ENCODE results near the gene ZBTB5. TPM values are rescaled to one million over a fixed set of nuclear protein-coding genes. Genes with fewer than 3 reads are reported as not detected.

The ZBTB5 gene
- polyA plus RNA-seq, 2 of the 4 experiments (the other 2 are of a cell fraction), result 12.4 to 18.1 TPM

GRCh38 chr9:37390759-37391158, 74.5 kb downstream of the ZBTB5 start:
- ChIA-PET CTCF (interaction anchor here (0.6 to 3.1 kb wide), 4 partner anchors 18 to 433 kb away, joined by 3 to 8 read pairs (median 4); no protein-coding TSS in a partner anchor), POLR2A (no interaction called here)
- DNase-seq (ENCODE audit: low read depth in 1 of 2, low spot score in 1 of 2) (peak in 1 of 2 experiments; percentile 44), FAIRE-seq (no peak), ATAC-seq (peak in 1 of 2 experiments; percentile 46; a peak in 3 of 6 replicates)
- H3K4me1 ChIP-seq, result no peaks in the 10 kb centered on the region
- H3K4me3 ChIP-seq, result no peak overlapping the region
- H3K27ac ChIP-seq, result no peak overlapping the region
- peak in 1 of 2 experiments; percentile 32; a peak in 2 of 5 replicates for TF ChIP-seq RAD21 (conservative IDR thresholded peaks at IDR 0.05 in 1 of 2, IDR thresholded peaks at IDR 0.05 in 1 of 2)
- no peak for TF ChIP-seq NR3C1 (IDR thresholded peaks at IDR 0.05)
- TF ChIP-seq, protein P1, sequence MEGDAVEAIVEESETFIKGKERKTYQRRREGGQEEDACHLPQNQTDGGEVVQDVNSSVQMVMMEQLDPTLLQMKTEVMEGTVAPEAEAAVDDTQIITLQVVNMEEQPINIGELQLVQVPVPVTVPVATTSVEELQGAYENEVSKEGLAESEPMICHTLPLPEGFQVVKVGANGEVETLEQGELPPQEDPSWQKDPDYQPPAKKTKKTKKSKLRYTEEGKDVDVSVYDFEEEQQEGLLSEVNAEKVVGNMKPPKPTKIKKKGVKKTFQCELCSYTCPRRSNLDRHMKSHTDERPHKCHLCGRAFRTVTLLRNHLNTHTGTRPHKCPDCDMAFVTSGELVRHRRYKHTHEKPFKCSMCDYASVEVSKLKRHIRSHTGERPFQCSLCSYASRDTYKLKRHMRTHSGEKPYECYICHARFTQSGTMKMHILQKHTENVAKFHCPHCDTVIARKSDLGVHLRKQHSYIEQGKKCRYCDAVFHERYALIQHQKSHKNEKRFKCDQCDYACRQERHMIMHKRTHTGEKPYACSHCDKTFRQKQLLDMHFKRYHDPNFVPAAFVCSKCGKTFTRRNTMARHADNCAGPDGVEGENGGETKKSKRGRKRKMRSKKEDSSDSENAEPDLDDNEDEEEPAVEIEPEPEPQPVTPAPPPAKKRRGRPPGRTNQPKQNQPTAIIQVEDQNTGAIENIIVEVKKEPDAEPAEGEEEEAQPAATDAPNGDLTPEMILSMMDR (IDR thresholded peaks at IDR 0.05), result peak; percentile 22; the same call in 1 of the 3 replicates
- no peak for TF ChIP-seq MYC (IDR thresholded peaks at IDR 0.05; ENCODE audit: borderline replicate concordance, low read length)
- TF ChIP-seq CHD2 (IDR thresholded peaks at IDR 0.05; ENCODE audit: low read length, partially characterized antibody), result no peak
- no peak for TF ChIP-seq SMC3 (IDR thresholded peaks at IDR 0.05)
- no peak overlapping the region for H3K4me2 ChIP-seq
- WGBS (ENCODE audit: missing lambda C conversion rate), result 30% methylated on average over 7 of the region's 7 CpGs
- H3K9me3 ChIP-seq, result no peaks in the 10 kb centered on the region

Other genes starting within 250 kb of the ZBTB5 start
- gene GRHPR, start 42.8 kb downstream of the ZBTB5 start, polyA plus RNA-seq (2011; rRNA removed), result 111 and 132 TPM in 2 replicates
- 144 to 159 TPM (median 146 TPM) in 3 replicates for gene GRHPR, start 42.8 kb downstream of the ZBTB5 start, polyA plus RNA-seq (2017; fragmentation: RNase III; extraction: RNeasy Plus Mini Kit Qiagen cat#74134 plus additional on column Dnase treatment)
- gene POLR1E, start 20.5 kb upstream of the ZBTB5 start, polyA plus RNA-seq (2011; rRNA removed), result 47.2 and 49.8 TPM in 2 replicates
- gene POLR1E, start 20.5 kb upstream of the ZBTB5 start, polyA plus RNA-seq (2017; fragmentation: RNase III; extraction: RNeasy Plus Mini Kit Qiagen cat#74134 plus additional on column Dnase treatment), result 39.0 to 48.6 TPM (median 41.9 TPM) in 3 replicates
- 5.3 and 5.7 TPM in 2 replicates for gene FBXO10, start 110.9 kb upstream of the ZBTB5 start, polyA plus RNA-seq (2011; rRNA removed)
- 4.6 to 5.0 TPM (median 4.8 TPM) in 3 replicates for gene FBXO10, start 110.9 kb upstream of the ZBTB5 start, polyA plus RNA-seq (2017; fragmentation: RNase III; extraction: RNeasy Plus Mini Kit Qiagen cat#74134 plus additional on column Dnase treatment)
- gene TOMM5, start 127.1 kb upstream of the ZBTB5 start, polyA plus RNA-seq (2011; rRNA removed), result 303 and 338 TPM in 2 replicates
- 324 to 370 TPM (median 339 TPM) in 3 replicates for gene TOMM5, start 127.1 kb upstream of the ZBTB5 start, polyA plus RNA-seq (2017; fragmentation: RNase III; extraction: RNeasy Plus Mini Kit Qiagen cat#74134 plus additional on column Dnase treatment)
- gene FRMPD1, start 185.5 kb upstream of the ZBTB5 start, polyA plus RNA-seq (2011; rRNA removed), result 0.01 TPM in 1 of 2 replicates, not detected in the other
- gene FRMPD1, start 185.5 kb upstream of the ZBTB5 start, polyA plus RNA-seq (2017; fragmentation: RNase III; extraction: RNeasy Plus Mini Kit Qiagen cat#74134 plus additional on column Dnase treatment), result 0.03 TPM in 1 of 3 replicates, not detected in the others

Data from A549 (cell line).